AG10803 (cell line): ENCODE data around the gene U2AF1L4.

Source experiments
- DNase-seq: peaks from one replicate; pipeline ENCODE4 v3.0.0; 2010; ENCODE audit warnings: low read depth
- H3K4me3 ChIP-seq: 2 replicates; pipeline ENCODE4 v1.5.1; 2011; ENCODE audit warnings: mild to moderate bottlenecking, low read length, control low read depth
- TF ChIP-seq, protein P1 (sequence below): conservative IDR thresholded peaks from 2 replicates; pipeline ENCODE4 v1.5.1; 2011; ENCODE audit warnings: mild to moderate bottlenecking, low read length, control low read depth, inconsistent platforms

The U2AF1L4 gene

GRCh38 chr19:35696835-35697234 is 48.4 kb downstream of the U2AF1L4 start:
- no peak for DNase-seq
- no peak overlapping the region for H3K4me3 ChIP-seq
- TF ChIP-seq, protein P1, sequence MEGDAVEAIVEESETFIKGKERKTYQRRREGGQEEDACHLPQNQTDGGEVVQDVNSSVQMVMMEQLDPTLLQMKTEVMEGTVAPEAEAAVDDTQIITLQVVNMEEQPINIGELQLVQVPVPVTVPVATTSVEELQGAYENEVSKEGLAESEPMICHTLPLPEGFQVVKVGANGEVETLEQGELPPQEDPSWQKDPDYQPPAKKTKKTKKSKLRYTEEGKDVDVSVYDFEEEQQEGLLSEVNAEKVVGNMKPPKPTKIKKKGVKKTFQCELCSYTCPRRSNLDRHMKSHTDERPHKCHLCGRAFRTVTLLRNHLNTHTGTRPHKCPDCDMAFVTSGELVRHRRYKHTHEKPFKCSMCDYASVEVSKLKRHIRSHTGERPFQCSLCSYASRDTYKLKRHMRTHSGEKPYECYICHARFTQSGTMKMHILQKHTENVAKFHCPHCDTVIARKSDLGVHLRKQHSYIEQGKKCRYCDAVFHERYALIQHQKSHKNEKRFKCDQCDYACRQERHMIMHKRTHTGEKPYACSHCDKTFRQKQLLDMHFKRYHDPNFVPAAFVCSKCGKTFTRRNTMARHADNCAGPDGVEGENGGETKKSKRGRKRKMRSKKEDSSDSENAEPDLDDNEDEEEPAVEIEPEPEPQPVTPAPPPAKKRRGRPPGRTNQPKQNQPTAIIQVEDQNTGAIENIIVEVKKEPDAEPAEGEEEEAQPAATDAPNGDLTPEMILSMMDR, result no peak

DNA sequence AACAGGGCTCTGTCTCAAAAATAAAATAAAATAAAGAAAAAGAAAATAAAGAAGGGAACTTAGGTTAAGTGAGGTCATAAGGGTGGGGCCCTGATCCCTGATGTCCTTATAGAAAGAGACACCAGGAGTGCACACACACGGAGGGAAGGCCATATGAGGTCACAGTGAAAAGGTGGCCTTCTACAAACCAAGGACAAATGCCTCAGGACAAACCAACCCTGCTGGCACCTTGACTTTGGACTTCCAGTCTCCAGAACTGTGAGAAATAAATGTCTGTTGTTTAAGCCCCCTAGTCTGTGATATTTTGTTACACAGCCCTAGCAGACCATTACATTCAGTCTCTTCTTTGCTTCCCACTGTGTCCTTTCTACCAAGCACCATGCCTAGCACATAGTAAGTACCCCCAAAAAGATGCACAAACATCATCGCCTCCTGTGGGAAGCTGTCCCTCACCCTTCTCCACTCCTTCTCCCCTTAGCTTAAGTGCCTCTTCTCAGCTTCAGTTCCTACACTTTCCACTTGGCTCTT is 49.3 kb downstream of the U2AF1L4 start:
- no peak for DNase-seq
- no peak overlapping the region for H3K4me3 ChIP-seq
- TF ChIP-seq, protein P1, result no peak

GRCh38 chr19:35693835-35694599 is 51.2 kb downstream of the U2AF1L4 start:
- H3K4me3 ChIP-seq, result no peak overlapping the region
- TF ChIP-seq, protein P1, result peak; percentile 99
- DNase-seq, result peak; percentile 82

DNA sequence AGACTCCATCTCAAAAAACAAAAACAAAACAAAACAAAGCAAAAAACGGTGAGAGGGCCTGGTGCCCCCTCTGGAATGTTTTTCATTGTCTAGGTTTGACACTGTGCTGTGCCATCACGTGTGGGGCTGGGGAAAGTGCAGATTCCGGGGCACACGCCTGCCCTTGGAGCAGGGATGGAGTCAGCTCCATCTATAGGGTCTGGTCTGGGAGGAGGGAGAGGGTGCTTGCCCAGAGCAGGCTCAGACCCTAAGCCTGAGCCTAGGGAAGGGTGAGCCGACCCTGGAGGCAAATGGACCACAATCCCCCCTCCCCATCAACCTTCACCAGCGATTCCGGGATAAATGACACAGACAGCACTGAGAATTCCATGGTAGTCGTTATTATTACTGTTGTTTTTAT is 51.8 kb downstream of the U2AF1L4 start:
- H3K4me3 ChIP-seq, result no peak overlapping the region
- no peak for DNase-seq
- TF ChIP-seq, protein P1, result no peak
